Stimulated activated CD4-positive, alpha-beta T cell treated with anti-CD3 and anti-CD28 coated beads, Interleukin-1b, Interleukin-23, amount 100 ng/mL, for 24 hours (primary cell): ENCODE results near the gene UBL5.
"Not testable (repeated sequence)": the region's sequence is repeated elsewhere in the genome, so short reads cannot be mapped to it uniquely, and the experiment has no call there.

Source experiments
- DNase-seq, 4 experiments: peaks; one replicate each; pipeline ENCODE4 v3.0.0-alpha.2; 2020; ENCODE audit warnings: low read depth in 4 of 4, low spot score in 1 of 4

UBL5 gene

GRCh38 chr19:9808855-9809824 lies 18.6 kb upstream of the UBL5 start:
- no peak for DNase-seq

- DNase-seq = no peak
These were observed 16.6 kb upstream of the UBL5 start for GRCh38 chr19:9811139-9811538.

GRCh38 chr19:9818175-9818733 lies 9.5 kb upstream of the UBL5 start:
- no peak for DNase-seq

DNA sequence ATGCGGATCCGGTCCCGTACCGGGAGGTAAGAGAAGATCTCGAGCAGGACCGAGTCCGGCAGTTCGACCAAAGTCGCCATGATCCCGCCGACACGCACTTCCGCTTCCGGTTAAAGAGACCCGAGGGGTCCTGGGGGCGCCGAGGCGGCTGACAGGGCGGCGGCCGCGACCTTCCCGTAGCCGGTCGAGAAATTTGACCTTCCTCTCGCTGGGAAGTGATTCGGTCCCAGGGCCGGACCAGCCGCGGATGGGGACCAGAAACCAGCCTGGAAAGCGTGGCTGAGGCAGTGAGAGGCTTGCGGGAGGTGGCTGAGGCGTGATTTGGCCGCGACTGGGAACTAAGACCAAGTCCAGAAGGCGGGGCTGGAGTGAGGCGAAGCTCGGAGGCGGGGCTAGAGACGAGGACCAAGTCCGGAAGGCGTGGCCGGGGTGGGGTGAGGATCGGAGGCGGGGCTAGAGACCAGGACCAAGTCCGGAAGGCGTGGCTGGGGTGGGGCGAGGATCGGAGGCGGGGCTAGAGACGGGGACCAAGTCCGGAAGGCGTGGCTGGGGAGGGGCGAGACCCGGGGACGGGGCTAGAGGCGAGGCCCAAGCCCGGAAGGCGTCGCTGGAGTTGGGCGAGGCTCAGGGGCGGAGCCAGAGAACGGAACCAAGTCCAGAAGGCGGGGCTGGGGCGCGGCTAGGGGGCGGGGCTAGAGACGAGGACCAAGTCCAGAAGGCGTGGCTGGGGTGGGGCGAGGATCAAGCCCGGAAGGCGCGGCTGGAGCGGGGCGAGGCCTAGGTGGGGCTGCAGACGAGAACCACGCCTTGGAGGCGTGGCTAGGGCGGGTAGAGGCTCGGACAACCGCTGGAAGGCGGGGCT lies 8.8 kb upstream of the UBL5 start, which contains the start of gene FBXL12:
TSS of gene FBXL12 (minus strand) at position 346 of the 862 bp plus-strand sequence. CDS start at position 80, 266 bp downstream.
- peak; percentile 100 for DNase-seq

DNA sequence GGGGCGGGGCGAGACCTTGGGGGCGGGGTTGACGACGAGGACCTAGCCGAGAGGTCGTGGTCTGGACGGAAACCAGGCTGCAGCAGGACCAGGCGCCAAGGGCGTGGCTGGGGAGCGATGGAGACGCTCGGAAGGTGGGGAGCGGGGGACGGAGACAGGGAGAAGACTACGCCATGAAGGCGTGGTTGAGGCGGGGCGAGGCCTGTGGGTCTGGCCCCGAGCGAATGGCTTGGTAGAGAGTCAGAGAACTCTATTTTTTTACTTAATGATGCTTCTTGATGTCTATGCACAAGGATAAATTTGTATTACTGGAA lies 8.2 kb upstream of the UBL5 start:
- no peak for DNase-seq

- not testable (repeated sequence) for DNase-seq
These were observed 7.7 kb upstream of the UBL5 start for GRCh38 chr19:9820034-9820433.

DNA sequence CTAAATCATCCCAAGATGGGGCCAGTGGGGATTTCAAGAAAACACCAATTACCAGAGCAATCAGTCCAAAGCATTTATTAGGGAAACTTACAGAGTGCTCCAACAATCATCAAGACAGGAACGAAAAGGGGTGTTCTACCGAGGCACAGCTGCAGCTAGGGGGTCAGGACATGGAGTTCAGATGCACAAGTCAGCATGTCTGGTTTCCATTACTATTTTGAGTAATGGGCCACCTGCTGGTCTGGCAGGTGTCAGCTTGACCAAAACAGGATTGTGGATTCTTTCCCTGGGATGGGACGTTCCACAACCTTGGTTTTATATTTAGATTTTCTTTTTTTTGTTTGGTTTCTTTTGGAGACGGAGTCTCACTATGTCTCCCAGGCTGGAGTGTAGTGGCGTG lies 3.9 kb upstream of the UBL5 start:
- DNase-seq = no peak

GRCh38 chr19:9828551-9829063 lies 889 bp downstream of the UBL5 start:
- DNase-seq = no peak

GRCh38 chr19:9834307-9834725 lies 6.6 kb downstream of the UBL5 start:
- no peak for DNase-seq

GRCh38 chr19:9834726-9835506 lies 7.2 kb downstream of the UBL5 start, which contains the start of gene PIN1:
Gene PIN1, plus strand, starts transcription at chr19:9835318. Its CDS starts 27 bp downstream, at chr19:9835345.
- peak; percentile 95 to 99 (median 98) for DNase-seq

DNA sequence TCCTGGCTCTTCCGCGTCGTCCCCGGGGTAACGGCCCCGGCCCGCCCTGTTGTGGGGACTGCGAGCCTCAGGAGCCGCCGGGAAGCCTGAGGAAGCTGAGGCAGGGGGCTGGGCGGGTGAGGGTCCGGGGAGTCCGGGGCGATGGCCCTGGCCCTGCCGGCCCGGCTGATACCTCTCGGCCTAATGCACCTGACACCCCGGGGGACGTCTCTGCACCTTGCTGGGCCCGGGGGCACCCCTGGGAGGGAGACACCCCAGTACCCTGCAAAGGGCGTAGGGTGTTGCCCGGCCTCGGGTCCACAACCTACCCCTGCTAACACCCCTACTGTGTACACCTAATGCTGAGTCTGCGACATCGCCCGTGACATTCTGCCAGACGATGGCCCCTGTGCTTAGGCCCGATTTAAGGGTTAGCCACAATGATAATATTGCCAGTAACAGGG lies 7.8 kb downstream of the UBL5 start:
- no peak for DNase-seq

GRCh38 chr19:9836021-9836420 lies 8.3 kb downstream of the UBL5 start:
- DNase-seq = no peak

GRCh38 chr19:9838324-9838723 lies 10.6 kb downstream of the UBL5 start:
- no peak for DNase-seq

DNA sequence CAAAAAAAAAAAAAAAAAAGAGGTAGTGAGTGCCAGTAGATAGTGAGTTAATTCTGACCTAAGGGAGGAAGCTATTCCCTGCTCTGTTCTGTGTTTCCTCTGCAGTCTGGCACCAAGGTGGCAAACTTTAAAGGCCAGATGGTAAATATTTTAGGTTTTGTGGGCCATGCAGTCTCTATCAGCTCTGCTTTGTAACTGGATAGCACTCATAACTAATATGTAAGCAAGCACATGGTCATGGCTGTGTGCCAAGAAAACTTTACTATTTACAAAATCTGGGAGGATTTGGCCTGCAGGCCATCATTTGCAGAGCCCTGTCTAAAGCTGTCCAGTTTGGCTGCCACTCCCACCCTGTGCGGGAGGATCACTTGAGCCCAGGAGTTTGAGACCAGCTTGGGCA lies 11.7 kb downstream of the UBL5 start:
- DNase-seq = no peak

DNA sequence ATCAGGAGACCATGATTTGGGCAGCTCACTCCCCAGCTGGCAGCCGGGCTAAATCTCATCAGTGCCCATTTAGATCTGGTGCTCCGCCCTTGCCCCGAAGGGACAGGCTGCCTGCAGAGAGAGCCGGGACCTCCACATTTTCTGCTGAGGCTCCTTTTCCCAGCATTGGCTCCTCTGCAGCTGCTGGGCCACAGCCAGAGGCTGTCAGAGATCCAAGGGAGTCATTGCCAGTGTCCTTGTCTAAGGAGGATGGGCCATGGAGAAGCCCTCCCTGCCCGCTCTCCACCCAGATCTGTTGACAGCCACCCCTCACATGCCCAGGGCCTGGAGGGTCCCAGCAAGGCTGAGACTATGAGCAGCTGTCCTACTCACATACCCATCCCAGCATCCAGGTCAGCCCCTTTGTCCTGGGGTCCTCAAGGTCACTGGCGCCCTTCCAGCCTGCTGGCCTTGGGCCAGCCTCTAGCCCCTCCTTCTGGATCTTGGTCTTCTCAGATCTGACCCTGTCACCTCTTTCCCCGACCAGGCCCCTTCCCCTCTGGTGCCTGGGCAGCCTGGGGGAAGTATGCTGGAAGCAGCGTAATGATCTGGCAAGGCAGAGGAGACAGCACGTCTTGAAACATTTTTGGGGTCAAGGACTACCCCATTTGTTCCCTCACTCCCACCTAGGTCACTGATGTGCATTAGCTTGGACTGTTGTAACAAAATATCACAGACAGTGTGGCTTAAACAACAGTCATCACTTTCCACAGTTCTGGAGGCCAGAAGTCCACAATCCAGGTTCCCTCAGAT lies 15.3 kb downstream of the UBL5 start:
- no peak for DNase-seq

DNA sequence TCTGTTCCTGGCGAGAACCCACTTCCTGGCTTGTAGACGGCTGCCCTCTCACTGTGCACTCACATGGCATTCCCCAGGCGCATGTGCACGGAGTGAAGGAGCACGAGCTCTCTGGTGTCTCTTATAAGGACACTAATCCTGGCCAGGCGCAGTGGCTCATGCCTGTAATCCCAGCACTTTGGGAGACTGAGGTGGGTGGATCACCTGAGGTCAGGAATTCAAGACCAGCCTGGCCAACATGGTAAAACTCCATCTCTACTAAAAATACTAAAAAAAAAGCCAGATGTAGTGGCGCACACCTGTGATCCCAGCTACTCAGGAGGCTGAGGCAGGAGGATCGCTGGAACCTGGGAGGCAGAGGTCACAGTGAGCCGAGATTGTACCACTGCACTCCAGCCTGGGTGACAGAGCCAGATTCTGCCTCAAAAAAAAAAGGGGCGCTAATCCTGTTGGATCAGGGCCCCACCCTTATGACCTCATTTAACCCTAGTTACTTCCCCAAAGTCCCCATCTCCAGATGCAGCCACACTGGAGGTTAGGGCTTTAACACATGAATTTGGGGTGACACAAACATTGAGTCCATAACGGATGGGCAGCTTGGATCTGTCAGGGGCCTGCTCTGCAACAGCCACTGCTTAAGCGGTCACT lies 16.0 kb downstream of the UBL5 start:
- not testable (repeated sequence) for DNase-seq

GRCh38 chr19:9847087-9847671 lies 19.5 kb downstream of the UBL5 start:
- peak in 3 of 4 experiments; percentile 25 to 41 (median 29) for DNase-seq

GRCh38 chr19:9848060-9848459 lies 20.3 kb downstream of the UBL5 start:
- DNase-seq = no peak

- DNase-seq = no peak
These were observed 21.0 kb downstream of the UBL5 start for GRCh38 chr19:9848762-9849161.
